GM04503 (cell line): ENCODE results near the gene DRD3.

ENCODE experiments used
- DNase-seq: peaks from one replicate; pipeline ENCODE4 v3.0.0-alpha.2; 2012; ENCODE audit warnings: low read depth

Gene DRD3

GRCh38 chr3:114120211-114120610 lies 58.6 kb downstream of the DRD3 start:
- no peak for DNase-seq

GRCh38 chr3:114119776-114120175 lies 59.1 kb downstream of the DRD3 start:
- DNase-seq = no peak

DNA sequence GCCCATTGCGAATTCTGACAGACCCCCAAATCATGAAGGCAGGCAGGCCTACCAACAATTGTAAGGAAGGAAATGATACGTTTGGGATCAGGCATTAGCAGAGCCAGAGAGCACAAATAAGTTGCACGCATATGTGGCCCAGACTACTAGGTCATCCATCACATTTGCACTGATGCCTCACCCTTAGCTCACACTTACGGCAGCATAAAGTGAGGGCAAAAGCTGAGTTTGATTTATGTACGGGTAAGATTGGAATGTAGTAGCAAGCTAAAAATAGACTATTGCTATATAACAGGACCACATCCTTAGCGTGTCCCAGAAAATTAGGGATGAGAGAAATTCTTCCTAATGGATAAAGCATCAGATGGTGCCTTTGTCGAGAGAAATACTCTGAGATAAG lies 63.7 kb downstream of the DRD3 start:
- no peak for DNase-seq

DNA sequence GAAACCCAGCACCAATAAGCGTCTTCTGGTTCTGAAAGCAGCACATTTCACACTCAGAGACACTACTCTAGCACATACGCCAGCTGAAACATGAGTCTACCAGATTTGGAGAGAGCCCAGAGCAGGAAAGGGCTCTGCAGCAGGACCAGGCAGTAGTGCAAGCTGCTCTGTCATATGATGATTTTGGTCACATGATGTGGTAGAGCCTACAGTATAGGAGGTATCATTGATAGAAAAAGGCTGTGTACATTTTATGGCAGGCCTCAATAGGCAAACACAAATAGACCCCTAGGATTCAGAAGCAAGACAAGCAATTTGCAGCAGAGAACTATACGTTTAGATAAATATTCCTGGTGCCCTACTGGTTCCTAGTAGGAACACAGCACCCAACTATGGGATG lies 64.1 kb downstream of the DRD3 start:
- DNase-seq = no peak

DNA sequence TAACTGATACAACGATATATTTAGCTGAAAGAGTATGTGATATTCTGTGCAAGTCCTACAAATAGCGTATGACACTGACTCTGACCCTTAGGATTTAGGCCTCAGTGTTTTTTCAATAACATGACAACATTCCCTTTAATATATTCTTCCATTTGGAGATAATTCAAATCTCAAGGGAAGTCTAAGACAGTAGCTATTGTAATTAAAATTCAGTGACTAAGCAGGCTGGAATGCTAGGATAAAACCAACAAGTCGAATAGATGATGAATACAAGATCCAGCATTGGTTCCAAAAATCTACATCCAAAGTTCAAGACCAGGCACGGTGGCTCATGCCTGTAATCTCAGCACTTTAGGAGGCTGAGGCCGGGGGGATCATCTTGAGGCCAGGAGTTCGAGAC lies 66.2 kb downstream of the DRD3 start:
- no peak for DNase-seq

GRCh38 chr3:114111060-114111770 lies 67.6 kb downstream of the DRD3 start:
- DNase-seq = no peak

GRCh38 chr3:114110439-114110838 lies 68.4 kb downstream of the DRD3 start:
- DNase-seq = no peak

GRCh38 chr3:114108137-114108536 lies 70.7 kb downstream of the DRD3 start:
- DNase-seq = no peak

- DNase-seq = no peak
These were observed 74.4 kb downstream of the DRD3 start for GRCh38 chr3:114104414-114104813.

DNA sequence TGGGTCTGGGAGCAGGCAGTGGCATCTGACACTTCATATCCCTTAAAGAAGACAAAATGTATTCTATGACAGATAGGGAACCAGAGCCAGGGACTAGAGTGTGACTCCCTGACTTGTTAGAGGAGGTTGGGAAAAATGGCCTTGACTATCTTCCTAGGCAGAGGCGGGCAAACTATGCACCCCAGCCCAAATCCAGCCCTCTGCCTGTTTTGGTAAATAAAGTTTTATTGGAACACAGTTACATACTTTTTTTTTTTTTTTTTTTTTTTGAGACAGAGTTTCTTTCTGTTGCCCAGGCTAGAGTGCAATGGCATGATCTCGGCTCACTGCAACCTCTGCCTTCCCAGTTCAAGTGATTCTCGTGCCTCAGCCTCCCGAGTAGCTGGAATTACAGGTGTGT lies 75.0 kb downstream of the DRD3 start:
- no peak for DNase-seq

DNA sequence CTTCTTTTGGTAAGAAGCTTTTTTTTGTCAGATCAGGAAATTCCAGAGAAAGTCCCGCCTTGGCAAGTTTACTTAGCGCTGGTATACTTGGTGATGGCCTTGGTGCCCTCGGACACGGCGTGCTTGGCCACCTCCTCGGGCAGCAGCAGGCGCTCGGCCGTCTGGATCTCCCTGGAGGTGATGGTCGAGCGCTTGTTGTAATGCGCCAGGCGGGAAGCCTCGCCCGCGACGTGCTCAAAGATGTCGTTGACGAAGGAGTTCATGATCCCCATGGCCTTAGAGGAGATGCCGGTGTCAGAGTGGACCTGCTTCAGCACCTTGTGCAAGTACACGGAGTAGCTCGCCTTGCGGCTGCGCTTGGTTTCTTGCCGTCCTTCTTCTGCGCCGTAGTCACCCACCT lies 75.7 kb downstream of the DRD3 start:
- no peak for DNase-seq

GRCh38 chr3:114101101-114101500 lies 77.8 kb downstream of the DRD3 start:
- no peak for DNase-seq

DNA sequence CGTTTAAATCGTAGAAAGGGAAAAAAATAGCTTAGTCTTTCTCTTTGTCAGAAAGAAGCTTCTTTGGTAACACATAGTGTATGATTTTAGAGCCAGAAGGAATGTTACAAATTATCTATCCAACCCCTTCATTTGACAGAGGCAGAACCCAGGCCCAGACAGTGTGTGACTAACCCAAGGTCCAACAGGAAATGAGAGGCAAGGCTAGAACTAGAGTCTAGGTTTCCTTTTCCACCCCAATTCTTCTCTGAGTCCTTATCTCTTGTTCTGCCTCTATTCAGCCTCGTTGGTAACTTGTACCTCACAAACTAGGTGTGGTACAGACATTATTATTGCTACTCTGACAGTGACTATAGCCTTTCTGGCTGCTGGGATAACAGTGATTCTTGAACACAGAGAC lies 83.1 kb downstream of the DRD3 start:
- DNase-seq = no peak

DNA sequence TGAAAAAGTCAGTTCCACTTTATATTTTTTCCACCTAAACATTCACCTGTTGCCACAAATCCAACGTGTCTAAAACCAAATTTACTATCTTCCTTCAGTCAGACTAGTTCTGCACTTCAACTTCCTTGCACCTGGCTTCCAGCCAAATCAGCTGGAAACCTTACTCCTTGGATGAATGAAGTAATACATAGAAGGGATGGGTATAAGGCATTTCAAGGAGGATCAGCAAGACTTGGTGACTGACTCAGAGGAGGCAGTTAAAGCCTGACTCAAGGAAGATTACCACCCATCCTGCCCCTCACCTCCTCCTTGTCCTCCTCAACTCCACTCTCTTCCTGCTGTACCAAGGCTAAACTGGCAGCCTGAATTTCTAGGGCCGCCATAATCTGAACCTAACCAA lies 85.3 kb downstream of the DRD3 start:
- no peak for DNase-seq

GRCh38 chr3:114093016-114093380 lies 85.9 kb downstream of the DRD3 start:
- no peak for DNase-seq

GRCh38 chr3:114092151-114093015 lies 86.5 kb downstream of the DRD3 start:
- DNase-seq = no peak

DNA sequence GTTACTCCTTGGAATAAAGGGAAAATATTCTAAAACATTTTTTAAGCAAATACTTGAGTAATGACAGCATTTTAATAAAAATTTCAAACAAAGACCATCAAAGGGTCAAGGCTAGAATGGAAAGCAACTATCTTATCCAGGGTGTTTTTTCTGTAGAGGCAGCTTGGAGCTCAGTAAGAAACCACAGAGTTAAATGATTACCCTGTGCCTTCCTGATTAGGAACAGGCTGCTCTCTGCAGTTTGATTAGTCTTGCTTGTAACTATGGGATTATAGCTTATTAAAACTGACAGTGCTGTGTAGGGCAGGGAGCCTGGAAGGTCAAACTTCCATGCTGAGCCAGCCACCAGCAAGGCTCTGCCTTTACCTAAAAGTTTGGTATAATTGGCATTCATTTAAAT lies 89.2 kb downstream of the DRD3 start:
- DNase-seq = no peak

- no peak for DNase-seq
These were observed 92.5 kb downstream of the DRD3 start for GRCh38 chr3:114086356-114086755.

DNA sequence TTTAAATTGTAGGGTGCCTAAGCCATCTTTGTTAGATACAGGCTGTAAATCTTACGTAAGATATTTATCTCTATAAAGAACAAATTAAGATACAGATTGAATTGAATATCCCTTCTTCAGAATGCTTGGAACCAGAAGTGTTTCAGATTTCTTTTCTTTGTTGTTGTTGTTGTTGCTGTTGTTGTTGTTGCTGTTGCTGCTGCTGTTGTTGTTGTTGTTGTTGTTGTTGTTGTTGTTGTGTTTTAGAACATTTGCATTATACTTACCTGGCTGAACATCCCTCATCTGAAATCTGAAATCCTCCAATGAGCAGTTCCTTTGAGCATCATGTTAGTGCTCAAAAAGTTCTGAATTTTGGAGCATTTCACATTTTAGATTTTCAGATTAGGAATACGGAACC lies 95.7 kb downstream of the DRD3 start:
- DNase-seq = no peak

- peak; percentile 43 for DNase-seq
These were observed 97.8 kb downstream of the DRD3 start for GRCh38 chr3:114081037-114081436.

GRCh38 chr3:114080201-114080600 lies 98.7 kb downstream of the DRD3 start:
- DNase-seq = no peak

GRCh38 chr3:114079761-114080160 lies 99.1 kb downstream of the DRD3 start:
- no peak for DNase-seq

DNA sequence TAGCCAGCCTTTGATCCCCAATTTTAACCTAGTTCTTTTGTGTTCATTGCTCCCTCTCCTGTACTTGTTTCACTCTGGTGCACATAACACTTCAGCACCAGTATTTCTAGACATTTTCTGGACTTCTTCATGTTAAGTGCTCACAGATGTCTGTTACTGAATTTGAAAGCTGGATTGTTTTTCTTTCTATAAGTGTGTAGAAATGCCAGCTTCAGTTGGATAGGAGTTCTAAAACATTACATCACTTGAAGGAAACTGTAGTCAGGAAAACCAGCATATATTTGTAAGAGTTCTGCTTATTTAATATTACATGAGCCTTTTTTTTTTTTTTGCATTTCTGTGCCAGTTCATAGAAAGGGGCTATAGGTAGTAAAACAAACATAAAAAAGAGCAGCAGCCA lies 100.7 kb downstream of the DRD3 start:
- no peak for DNase-seq
